Glutamatergic neuron (in vitro differentiated cells): ENCODE measurements around the gene TRAF2. TPM values are rescaled to one million over a fixed set of nuclear protein-coding genes. Genes with fewer than 3 reads are reported as not detected.

Experiments used
- DNase-seq: peaks from one replicate; pipeline ENCODE4 v3.0.0; 2022
- H3K27ac Mint-ChIP-seq: one replicate; pipeline ENCODE4 v1.8.0; 2020; ENCODE audit warnings: mild to moderate bottlenecking, mixed read lengths, inconsistent platforms; ENCODE audit not compliant: unreplicated experiment
- H3K27me3 Mint-ChIP-seq: one replicate; pipeline ENCODE4 v1.8.0; 2020; ENCODE audit warnings: mild to moderate bottlenecking, moderate library complexity, mixed read lengths, inconsistent platforms; ENCODE audit not compliant: unreplicated experiment
- H3K36me3 Mint-ChIP-seq: one replicate; pipeline ENCODE4 v1.8.0; 2020; ENCODE audit warnings: mild to moderate bottlenecking, mixed read lengths, inconsistent platforms; ENCODE audit not compliant: unreplicated experiment
- H3K4me1 Mint-ChIP-seq: one replicate; pipeline ENCODE4 v1.8.0; 2020; ENCODE audit warnings: mild to moderate bottlenecking, low read depth, mixed read lengths, inconsistent platforms; ENCODE audit not compliant: unreplicated experiment
- H3K4me3 Mint-ChIP-seq: one replicate; pipeline ENCODE4 v1.8.0; 2020; ENCODE audit warnings: mild to moderate bottlenecking, mixed read lengths, inconsistent platforms; ENCODE audit not compliant: unreplicated experiment
- H3K9me3 Mint-ChIP-seq: one replicate; pipeline ENCODE4 v1.8.0; 2020; ENCODE audit warnings: mild to moderate bottlenecking, moderate library complexity, mixed read lengths, inconsistent platforms; ENCODE audit not compliant: unreplicated experiment
- CTCF ChIP-seq: fragments of 200-600 bp; sonication (generic); IDR thresholded peaks from one replicate; pipeline ENCODE4 v1.5.0; 2021; ENCODE audit not compliant: partially characterized antibody, unreplicated experiment
- total RNA-seq: library from RNA; stranded (reverse); fragmentation: NEBNext Ultra II Directional; extraction: Animal tissue kit (Norgen Biotek cat#: 25700); gene quantifications from one replicate; pipeline ENCODE4 v1.2.1, GENCODE V29; 2021; ENCODE audit not compliant: unreplicated experiment

Gene TRAF2
- total RNA-seq, 1 donor from 2014 or later, result 27.3 TPM

DNA sequence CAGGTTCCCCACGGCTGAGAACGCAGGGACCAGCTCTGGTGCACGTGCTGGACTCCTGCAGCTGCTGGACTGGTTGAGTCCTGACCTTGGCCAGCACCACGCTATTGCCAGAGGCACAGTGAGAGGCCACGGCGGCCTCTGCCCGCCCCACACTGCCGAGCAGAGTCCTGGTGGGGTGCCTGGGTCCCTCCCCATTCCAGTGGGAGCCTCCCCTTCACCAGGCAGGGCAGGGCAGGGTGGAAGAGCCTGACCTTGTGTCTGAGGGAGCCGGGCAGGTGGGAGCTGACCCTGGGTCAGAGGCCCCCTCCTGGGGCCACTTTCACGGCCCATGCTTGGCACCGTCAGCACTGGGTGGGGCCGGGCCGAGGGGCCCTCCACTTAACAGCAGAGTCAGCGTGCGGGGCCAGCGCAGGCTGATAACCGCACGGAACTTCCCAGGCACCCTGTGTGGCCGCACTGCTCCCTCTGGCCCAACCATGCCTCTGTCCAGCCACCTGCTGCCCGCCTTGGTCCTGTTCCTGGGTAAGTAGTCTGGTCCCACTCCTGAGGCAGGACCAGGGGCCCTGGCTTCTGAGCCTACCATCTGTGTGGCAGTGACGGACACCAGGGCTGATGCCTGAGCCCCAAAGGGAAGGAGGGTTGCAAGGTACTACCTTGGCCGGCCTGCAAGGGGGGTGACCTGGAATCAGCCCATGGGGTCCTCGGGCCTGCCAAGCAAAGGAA, 34.2 kb upstream of the TRAF2 start, which contains the start of gene MAMDC4:
Gene MAMDC4 (plus strand): TSS at position 406 of the 723 bp plus-strand sequence. CDS start 71 bp downstream, at position 477.
- DNase-seq, result peak; percentile 14
- no peak for TF ChIP-seq CTCF
- peaks cover 12% of the 10 kb centered on the region for H3K27me3 Mint-ChIP-seq
- no peaks in the 10 kb centered on the region for H3K36me3 Mint-ChIP-seq
- no peak within 1 kb of the TSS for H3K4me3 Mint-ChIP-seq
- H3K4me1 Mint-ChIP-seq, result peaks cover 2% of the 10 kb centered on the region
- H3K9me3 Mint-ChIP-seq, result peaks cover 8% of the 10 kb centered on the region
- no peak within 1 kb of the TSS for H3K27ac Mint-ChIP-seq

DNA sequence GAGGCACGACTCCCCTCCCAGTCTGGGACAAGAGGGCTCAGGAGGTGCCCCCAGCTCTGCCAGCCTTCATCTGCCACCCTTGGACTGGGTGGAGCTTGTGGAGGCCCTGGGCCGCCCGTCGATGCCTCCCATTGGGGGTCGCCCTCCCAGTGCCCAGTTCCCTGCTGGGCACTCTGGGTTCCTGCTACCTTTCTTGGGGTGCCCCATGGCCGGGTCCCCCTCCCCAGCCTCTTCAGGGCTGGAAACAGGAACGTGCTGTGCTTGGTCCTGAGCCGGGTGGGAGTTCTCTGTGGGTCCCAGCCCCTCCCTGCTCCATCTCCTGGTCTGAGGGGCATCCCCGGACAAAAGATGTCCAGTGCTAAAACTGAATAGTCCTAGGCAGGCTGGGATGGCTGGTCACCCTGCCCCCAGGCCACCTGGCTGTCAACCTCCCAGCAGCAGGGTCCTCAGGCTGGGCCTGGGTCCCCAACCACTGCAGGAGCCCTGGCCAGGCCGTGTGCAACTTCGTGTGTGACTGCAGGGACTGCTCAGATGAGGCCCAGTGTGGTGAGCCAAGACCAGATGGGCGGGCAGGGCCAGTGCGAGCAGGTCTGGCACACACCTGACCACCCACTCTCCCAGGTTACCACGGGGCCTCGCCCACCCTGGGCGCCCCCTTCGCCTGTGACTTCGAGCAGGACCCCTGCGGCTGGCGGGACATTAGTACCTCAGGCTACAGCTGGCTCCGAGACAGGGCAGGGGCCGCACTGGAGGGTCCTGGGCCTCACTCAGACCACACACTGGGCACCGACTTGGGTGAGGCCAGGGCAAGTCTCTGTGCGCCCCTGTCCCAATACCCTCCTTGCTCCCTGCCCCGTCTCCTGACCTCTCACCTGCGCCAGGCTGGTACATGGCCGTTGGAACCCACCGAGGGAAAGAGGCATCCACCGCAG, 33.4 kb upstream of the TRAF2 start:
- no peaks in the 10 kb centered on the region for H3K36me3 Mint-ChIP-seq
- H3K27me3 Mint-ChIP-seq, result peaks cover 7% of the 10 kb centered on the region
- peaks cover 2% of the 10 kb centered on the region for H3K4me1 Mint-ChIP-seq
- H3K4me3 Mint-ChIP-seq, result no peak overlapping the region
- DNase-seq, result peak; percentile 15
- TF ChIP-seq CTCF, result no peak
- peaks cover 4% of the 10 kb centered on the region for H3K9me3 Mint-ChIP-seq
- no peak overlapping the region for H3K27ac Mint-ChIP-seq

- Mint-ChIP-seq H3K27ac (no peak overlapping the region), H3K4me3 (no peak overlapping the region)
These were observed 32.7 kb upstream of the TRAF2 start for GRCh38 chr9:136853596-136854112.

GRCh38 chr9:136854113-136854841, 32.0 kb upstream of the TRAF2 start:
- DNase-seq, result peak; percentile 18
- no peak overlapping the region for H3K4me3 Mint-ChIP-seq
- H3K4me1 Mint-ChIP-seq, result peaks cover 2% of the 10 kb centered on the region
- H3K9me3 Mint-ChIP-seq, result peaks cover 1% of the 10 kb centered on the region
- H3K27ac Mint-ChIP-seq, result no peak overlapping the region
- H3K27me3 Mint-ChIP-seq, result peaks cover 5% of the 10 kb centered on the region
- H3K36me3 Mint-ChIP-seq, result no peaks in the 10 kb centered on the region
- no peak for TF ChIP-seq CTCF

More at GRCh38 chr9:136853596-136854112, 32.7 kb upstream of the TRAF2 start:
- H3K27me3 Mint-ChIP-seq, result peaks cover 7% of the 10 kb centered on the region
- DNase-seq, result no peak
- TF ChIP-seq CTCF, result no peak
- peaks cover 4% of the 10 kb centered on the region for H3K9me3 Mint-ChIP-seq
- H3K36me3 Mint-ChIP-seq, result no peaks in the 10 kb centered on the region
- H3K4me1 Mint-ChIP-seq, result peaks cover 2% of the 10 kb centered on the region
